IPS-18a (cell line): Measurements from ENCODE around the gene MAD2L2.

ENCODE experiments used
- H3K27ac ChIP-seq: one replicate; pipeline ENCODE4 v1.5.1; 2013; ENCODE audit warnings: low read length
- H3K27me3 ChIP-seq: one replicate; pipeline ENCODE4 v1.6.1; 2013; ENCODE audit warnings: mild to moderate bottlenecking, low read length; ENCODE audit not compliant: control insufficient read depth, insufficient read depth
- H3K36me3 ChIP-seq: one replicate; pipeline ENCODE4 v1.6.1; 2013; ENCODE audit warnings: low read depth, low read length; ENCODE audit not compliant: control insufficient read depth
- H3K4me1 ChIP-seq: one replicate; pipeline ENCODE4 v1.6.1; 2013; ENCODE audit warnings: low read depth, low read length; ENCODE audit not compliant: control insufficient read depth
- H3K4me3 ChIP-seq: one replicate; pipeline ENCODE4 v1.5.1; 2013; ENCODE audit warnings: low read length
- H3K9ac ChIP-seq: one replicate; pipeline ENCODE4 v1.6.1; 2013; ENCODE audit warnings: mild to moderate bottlenecking, low read length, moderate library complexity
- H3K9me3 ChIP-seq: one replicate; pipeline ENCODE4 v1.6.1; 2013; ENCODE audit warnings: low read depth, low read length; ENCODE audit not compliant: control insufficient read depth

MAD2L2 gene

GRCh38 chr1:11657654-11658053 is 23.3 kb downstream of the MAD2L2 start:
- no peaks in the 10 kb centered on the region for H3K9me3 ChIP-seq
- peaks cover 15% of the 10 kb centered on the region for H3K27me3 ChIP-seq
- no peak overlapping the region for H3K27ac ChIP-seq
- H3K4me3 ChIP-seq, result no peak overlapping the region
- H3K4me1 ChIP-seq, result peaks cover 14% of the 10 kb centered on the region
- H3K36me3 ChIP-seq, result peaks cover 6% of the 10 kb centered on the region
- H3K9ac ChIP-seq, result no peak overlapping the region

- Histone ChIP-seq H3K9ac (peak overlapping the region; percentile 32), H3K4me3 (peak overlapping the region; percentile 62), H3K9me3 (no peaks in the 10 kb centered on the region), H3K4me1 (peaks cover 14% of the 10 kb centered on the region), H3K36me3 (peaks cover under 1% of the 10 kb centered on the region), H3K27ac (no peak overlapping the region), H3K27me3 (peaks cover 40% of the 10 kb centered on the region)
These were observed 25.8 kb downstream of the MAD2L2 start for GRCh38 chr1:11654939-11655808.

- H3K27me3 ChIP-seq, result peaks cover 48% of the 10 kb centered on the region
- H3K4me3 ChIP-seq, result peak within 1 kb of the TSS; percentile 62
- peaks cover 14% of the 10 kb centered on the region for H3K4me1 ChIP-seq
- no peak within 1 kb of the TSS for H3K27ac ChIP-seq
- H3K9ac ChIP-seq, result peak within 1 kb of the TSS; percentile 32
- no peaks in the 10 kb centered on the region for H3K36me3 ChIP-seq
- no peaks in the 10 kb centered on the region for H3K9me3 ChIP-seq
These were observed 26.6 kb downstream of the MAD2L2 start, which contains the start of the genes FBXO2 and FBXO44 for GRCh38 chr1:11654137-11654938. Gene FBXO2 (minus strand): TSS chr1:11654429. CDS start chr1:11654340, 89 bp downstream. Gene FBXO44 (plus strand): TSS chr1:11654877. CDS start chr1:11655836, 959 bp downstream.

GRCh38 chr1:11653861-11654136 is 27.1 kb downstream of the MAD2L2 start:
- Histone ChIP-seq H3K27ac (no peak overlapping the region), H3K9ac (peak overlapping the region; percentile 13), H3K4me3 (peak overlapping the region; percentile 61)

GRCh38 chr1:11653101-11653860 is 27.7 kb downstream of the MAD2L2 start:
- Histone ChIP-seq H3K27ac (no peak overlapping the region), H3K9me3 (no peaks in the 10 kb centered on the region), H3K27me3 (peaks cover 50% of the 10 kb centered on the region), H3K36me3 (no peaks in the 10 kb centered on the region), H3K4me3 (peak overlapping the region; percentile 61), H3K4me1 (peaks cover 14% of the 10 kb centered on the region), H3K9ac (peak overlapping the region; percentile 13)

More at GRCh38 chr1:11653861-11654136, 27.1 kb downstream of the MAD2L2 start:
- peaks cover 14% of the 10 kb centered on the region for H3K4me1 ChIP-seq
- peaks cover 50% of the 10 kb centered on the region for H3K27me3 ChIP-seq
- H3K9me3 ChIP-seq, result no peaks in the 10 kb centered on the region
- H3K36me3 ChIP-seq, result no peaks in the 10 kb centered on the region

- Histone ChIP-seq H3K36me3 (no peaks in the 10 kb centered on the region), H3K27me3 (peaks cover 50% of the 10 kb centered on the region), H3K27ac (no peak overlapping the region), H3K9ac (no peak overlapping the region), H3K9me3 (no peaks in the 10 kb centered on the region), H3K4me3 (no peak overlapping the region), H3K4me1 (peaks cover 14% of the 10 kb centered on the region)
These were observed 28.7 kb downstream of the MAD2L2 start for GRCh38 chr1:11652203-11652780.

- peaks cover 50% of the 10 kb centered on the region for H3K27me3 ChIP-seq
- peaks cover 14% of the 10 kb centered on the region for H3K4me1 ChIP-seq
- H3K36me3 ChIP-seq, result no peaks in the 10 kb centered on the region
- H3K9ac ChIP-seq, result no peak overlapping the region
- peak overlapping the region; percentile 7 for H3K4me3 ChIP-seq
- no peaks in the 10 kb centered on the region for H3K9me3 ChIP-seq
- H3K27ac ChIP-seq, result no peak overlapping the region
These were observed 29.9 kb downstream of the MAD2L2 start for GRCh38 chr1:11651017-11651416.

GRCh38 chr1:11650331-11650991 is 30.5 kb downstream of the MAD2L2 start:
- Histone ChIP-seq H3K9ac (no peak overlapping the region), H3K27ac (no peak overlapping the region), H3K4me3 (peak overlapping the region; percentile 7), H3K9me3 (no peaks in the 10 kb centered on the region), H3K27me3 (peaks cover 50% of the 10 kb centered on the region), H3K4me1 (peaks cover 9% of the 10 kb centered on the region), H3K36me3 (no peaks in the 10 kb centered on the region)

- Histone ChIP-seq H3K9me3 (no peaks in the 10 kb centered on the region), H3K4me1 (peaks cover 7% of the 10 kb centered on the region), H3K4me3 (no peak overlapping the region), H3K27me3 (peaks cover 50% of the 10 kb centered on the region), H3K27ac (no peak overlapping the region), H3K9ac (no peak overlapping the region), H3K36me3 (no peaks in the 10 kb centered on the region)
These were observed 31.2 kb downstream of the MAD2L2 start for GRCh38 chr1:11649624-11650330.

GRCh38 chr1:11649237-11649623 is 31.7 kb downstream of the MAD2L2 start:
- Histone ChIP-seq H3K36me3 (no peaks in the 10 kb centered on the region), H3K4me3 (no peak overlapping the region), H3K4me1 (peaks cover 7% of the 10 kb centered on the region), H3K27ac (no peak overlapping the region), H3K9me3 (no peaks in the 10 kb centered on the region), H3K9ac (no peak overlapping the region), H3K27me3 (peaks cover 50% of the 10 kb centered on the region)
